Subcutaneous adipose tissue (tissue), 4 donors: ENCODE data around the gene CASP7. TPM values are rescaled to one million over a fixed set of nuclear protein-coding genes. Genes with fewer than 3 reads are reported as not detected.

ENCODE experiments used
- CTCF ChIP-seq: fragments of 450-650 bp; IDR thresholded peaks from one replicate; pipeline ENCODE4 v1.5.1; 2016; ENCODE audit warnings: low read depth, mild to moderate bottlenecking, control low read depth, antibody characterized with exemption, moderate library complexity
- total RNA-seq, 4 donors: library from RNA; depleted of rRNA; stranded (reverse); fragments of >200 nt; gene quantifications; one replicate each; pipeline ENCODE4 v1.1.0, GENCODE V29; 2016

Gene CASP7
- total RNA-seq, 4 donors from 2014 or later = 18.5 to 27.4 (median 20.7) TPM

- no peak for TF ChIP-seq CTCF
These were observed 35.3 kb upstream of the CASP7 start for GRCh38 chr10:113644185-113645120.

GRCh38 chr10:113646336-113647201 lies 33.1 kb upstream of the CASP7 start:
- TF ChIP-seq CTCF = no peak

GRCh38 chr10:113647812-113648211 lies 31.9 kb upstream of the CASP7 start:
- no peak for TF ChIP-seq CTCF

- no peak for TF ChIP-seq CTCF
These were observed 31.2 kb upstream of the CASP7 start for GRCh38 chr10:113648478-113648877.

GRCh38 chr10:113650172-113650571 lies 29.5 kb upstream of the CASP7 start:
- no peak for TF ChIP-seq CTCF

- TF ChIP-seq CTCF = no peak
These were observed 28.7 kb upstream of the CASP7 start for GRCh38 chr10:113651021-113651420.

- no peak for TF ChIP-seq CTCF
These were observed 27.8 kb upstream of the CASP7 start for GRCh38 chr10:113651898-113652297.
